ENCODE results near the gene TLCD3B.

- TF ChIP-seq CTCF (IDR thresholded peaks at IDR 0.05), result no peak
- TF ChIP-seq POLR2A (IDR thresholded peaks at IDR 0.05), result no peak
These were observed 55.9 kb downstream of the TLCD3B start for GRCh38 chr16:29975134-29975538.
